ENCODE data around the gene NCK2. TPM values are rescaled to one million over a fixed set of nuclear protein-coding genes. Genes with fewer than 3 reads are reported as not detected.

Gene NCK2
- total RNA-seq, 1 experiment from 2014 or later = 75.4 TPM

GRCh38 chr2:105741617-105742016 is 3.1 kb upstream of the NCK2 start:
- DNase-seq (ENCODE audit: low spot score) (no peak), ATAC-seq (no peak)
- H3K9me3 Mint-ChIP-seq = no peaks in the 10 kb centered on the region
- H3K27ac Mint-ChIP-seq = no peak overlapping the region
- CTCF ChIA-PET = no interaction called here
- H3K4me3 Mint-ChIP-seq = no peak overlapping the region
- TF ChIP-seq FOXK1 (CRISPR knock-in tag; IDR thresholded peaks at IDR 0.05) (no peak), HMGA2 (CRISPR knock-in tag; IDR thresholded peaks at IDR 0.05) (no peak), ARID4B (CRISPR knock-in tag; IDR thresholded peaks at IDR 0.05; ENCODE audit: borderline replicate concordance) (no peak), AFF4 (CRISPR knock-in tag; IDR thresholded peaks at IDR 0.05; ENCODE audit: borderline replicate concordance) (no peak), SP1 (CRISPR knock-in tag; conservative IDR thresholded peaks at IDR 0.05) (no peak), E2F1 (CRISPR knock-in tag; IDR thresholded peaks at IDR 0.05) (no peak)
- 0 out of 2 replicates have a peak, but pooled peaks cover 2% of the 10 kb centered on the region for H3K36me3 Mint-ChIP-seq
- peaks cover 34% of the 10 kb centered on the region for H3K4me1 Mint-ChIP-seq
- POLR2A ChIA-PET = no interaction called here
- peaks cover 8% of the 10 kb centered on the region for H3K27me3 Mint-ChIP-seq (ENCODE audit: low read depth)

- POLR2A ChIA-PET = no interaction called here
- ATAC-seq = peak; percentile 70
- no peak for TF ChIP-seq USF2 (CRISPR knock-in tag; IDR thresholded peaks at IDR 0.05)
- TF ChIP-seq CREM (CRISPR knock-in tag; IDR thresholded peaks at IDR 0.05) = no peak
- no peak for TF ChIP-seq ERG (CRISPR knock-in tag; IDR thresholded peaks at IDR 0.05)
- TF ChIP-seq ZNF263 (CRISPR knock-in tag; IDR thresholded peaks at IDR 0.05; ENCODE audit: low read depth) = 0 out of 2 replicates have a peak, but pooled peaks have one; percentile 25
- TF ChIP-seq ZNF423 (CRISPR knock-in tag; IDR thresholded peaks at IDR 0.05) = peak; percentile 78
- no peak for TF ChIP-seq ZNF138 (CRISPR knock-in tag; conservative IDR thresholded peaks at IDR 0.05)
- TF ChIP-seq SP1 (CRISPR knock-in tag; conservative IDR thresholded peaks at IDR 0.05) = 0 out of 2 replicates have a peak, but pooled peaks have one; percentile 37
- no peak for TF ChIP-seq ZNF416 (CRISPR knock-in tag; IDR thresholded peaks at IDR 0.05)
- TF ChIP-seq FOXK1 (CRISPR knock-in tag; IDR thresholded peaks at IDR 0.05) = no peak
- 0 out of 2 replicates have a peak, but pooled peaks have one; percentile 37 for TF ChIP-seq ZNF121 (CRISPR knock-in tag; IDR thresholded peaks at IDR 0.05)
- no peak for TF ChIP-seq E2F5 (CRISPR knock-in tag; IDR thresholded peaks at IDR 0.05)
- no peak for TF ChIP-seq TCF7 (CRISPR knock-in tag; IDR thresholded peaks at IDR 0.05; ENCODE audit: low read depth)
Observed at GRCh38 chr2:105744091-105744908, 412 bp upstream of the NCK2 start.

More at GRCh38 chr2:105744091-105744908, 412 bp upstream of the NCK2 start:
- H3K4me1 Mint-ChIP-seq = peaks cover 51% of the 10 kb centered on the region
- H3K4me3 Mint-ChIP-seq = peak overlapping the region; percentile 75
- peaks cover 9% of the 10 kb centered on the region for H3K36me3 Mint-ChIP-seq
- DNase-seq (ENCODE audit: low spot score) = peak; percentile 33
- H3K27ac Mint-ChIP-seq = peak overlapping the region; percentile 42; the same call in 1 of the 2 replicates
- H3K9me3 Mint-ChIP-seq = no peaks in the 10 kb centered on the region
- CTCF ChIA-PET = no interaction called here
- peaks cover 8% of the 10 kb centered on the region for H3K27me3 Mint-ChIP-seq (ENCODE audit: low read depth)

Data from WTC11 (cell line).